ENCODE data around the gene LMX1A.

LMX1A gene

GRCh38 chr1:165265196-165265838 lies 91.2 kb downstream of the LMX1A start:
- DNase-seq (ENCODE audit: low read depth), result no peak

DNA sequence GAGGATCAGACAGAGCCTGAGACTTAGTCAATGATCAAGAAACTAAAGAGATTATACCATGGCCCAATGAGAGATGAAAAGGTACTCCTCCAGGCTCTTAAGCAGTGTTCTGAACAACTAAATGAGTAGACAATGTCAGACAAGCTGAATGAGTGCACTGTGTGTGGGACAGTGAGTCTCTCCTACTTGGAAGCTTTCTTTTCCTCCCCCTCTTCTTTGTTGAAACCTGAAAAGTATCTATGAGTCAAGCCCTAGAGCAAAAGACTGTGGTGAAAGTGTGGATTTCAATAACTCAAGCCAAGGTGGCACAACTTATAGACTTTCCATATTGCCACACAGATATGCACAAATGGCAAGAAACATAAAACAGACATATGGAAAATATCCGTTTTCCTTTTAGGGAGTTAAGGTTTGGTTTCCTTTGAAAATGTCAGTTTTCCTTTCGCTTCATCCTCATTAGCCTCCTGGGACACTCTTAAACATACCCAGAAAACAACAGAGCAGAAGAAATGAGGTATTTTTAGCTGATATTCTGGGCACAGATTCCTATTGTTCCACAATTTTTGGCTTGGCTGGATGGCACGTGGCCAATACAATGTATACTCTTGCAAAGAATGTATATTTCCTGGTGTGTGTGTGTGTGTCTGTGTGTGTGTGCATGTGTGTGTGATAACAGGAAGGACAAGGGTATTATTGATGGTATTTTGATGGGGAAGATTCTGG lies 96.6 kb downstream of the LMX1A start:
- DNase-seq (ENCODE audit: low read depth), result no peak

- no peak for DNase-seq (ENCODE audit: low read depth)
These were observed 97.3 kb downstream of the LMX1A start for GRCh38 chr1:165259236-165259635.

DNA sequence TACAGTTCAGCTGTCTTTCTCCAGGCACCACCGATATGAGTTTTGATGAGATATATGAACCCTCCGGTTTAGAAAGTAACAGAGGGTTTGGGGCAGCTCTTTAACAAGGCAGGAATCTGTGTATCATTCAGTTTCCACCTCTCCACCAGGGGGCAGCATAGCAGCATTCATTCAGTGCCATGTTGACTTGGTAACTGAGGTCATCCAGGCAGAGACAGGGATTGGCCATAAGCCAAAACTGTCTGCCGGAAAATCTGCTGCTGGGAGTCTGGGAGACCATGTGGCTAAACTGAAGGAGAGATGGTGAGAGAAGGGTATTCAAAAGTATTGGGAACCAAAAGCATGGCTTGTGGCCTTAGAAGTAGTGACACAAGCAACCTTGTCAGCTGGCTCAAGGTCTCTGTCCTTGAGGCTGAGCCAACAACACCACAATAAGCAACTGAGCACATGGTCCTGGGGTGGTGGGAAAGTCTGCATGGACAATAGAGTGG lies 98.5 kb downstream of the LMX1A start:
- peak; percentile 39 for DNase-seq (ENCODE audit: low read depth)

- no peak for DNase-seq (ENCODE audit: low read depth)
These were observed 101.5 kb downstream of the LMX1A start for GRCh38 chr1:165254896-165255625.

DNA sequence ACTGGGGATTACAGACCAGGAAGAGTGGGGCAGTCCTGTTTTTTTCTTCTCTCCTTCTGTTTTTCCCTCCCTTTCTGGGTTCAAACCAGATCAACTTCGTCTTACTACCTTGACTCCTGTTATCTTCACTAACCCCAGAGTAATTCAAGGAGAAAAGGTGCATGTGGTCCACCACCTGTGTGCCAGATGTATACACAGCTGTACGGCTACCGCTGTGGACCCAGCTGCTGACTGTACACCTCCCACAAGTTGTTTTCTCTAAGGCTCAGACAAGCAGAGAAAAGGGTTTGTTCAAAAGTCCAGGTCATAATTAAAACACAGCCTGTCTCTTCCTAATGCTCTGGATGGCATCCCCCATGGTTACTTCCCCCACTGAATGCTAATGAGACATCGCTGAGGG lies 102.1 kb downstream of the LMX1A start:
- no peak for DNase-seq (ENCODE audit: low read depth)

GRCh38 chr1:165253818-165254254 lies 102.7 kb downstream of the LMX1A start:
- no peak for DNase-seq (ENCODE audit: low read depth)

- DNase-seq (ENCODE audit: low read depth), result no peak
These were observed 107.4 kb downstream of the LMX1A start for GRCh38 chr1:165248969-165249571.

GRCh38 chr1:165241952-165242351 lies 114.6 kb downstream of the LMX1A start:
- no peak for DNase-seq (ENCODE audit: low read depth)

DNA sequence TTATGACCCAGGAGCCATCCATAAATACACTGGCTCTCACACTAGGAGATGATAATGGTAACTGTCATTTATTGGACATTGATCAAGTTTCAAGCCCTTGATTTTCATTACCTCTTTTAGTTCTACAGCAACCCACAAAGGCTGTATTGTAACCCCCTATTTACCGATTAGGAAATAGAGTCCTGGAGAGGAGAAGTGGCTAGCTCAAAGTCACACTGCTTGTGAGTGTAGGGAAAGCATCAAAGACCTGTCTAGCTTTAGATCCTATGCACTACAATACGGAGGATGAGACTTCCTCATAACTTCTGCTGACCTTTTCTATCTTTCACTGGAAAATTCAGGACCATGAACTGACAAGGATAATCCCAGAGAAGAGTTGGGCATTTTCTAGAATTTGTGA lies 115.2 kb downstream of the LMX1A start:
- no peak for DNase-seq (ENCODE audit: low read depth)

DNA sequence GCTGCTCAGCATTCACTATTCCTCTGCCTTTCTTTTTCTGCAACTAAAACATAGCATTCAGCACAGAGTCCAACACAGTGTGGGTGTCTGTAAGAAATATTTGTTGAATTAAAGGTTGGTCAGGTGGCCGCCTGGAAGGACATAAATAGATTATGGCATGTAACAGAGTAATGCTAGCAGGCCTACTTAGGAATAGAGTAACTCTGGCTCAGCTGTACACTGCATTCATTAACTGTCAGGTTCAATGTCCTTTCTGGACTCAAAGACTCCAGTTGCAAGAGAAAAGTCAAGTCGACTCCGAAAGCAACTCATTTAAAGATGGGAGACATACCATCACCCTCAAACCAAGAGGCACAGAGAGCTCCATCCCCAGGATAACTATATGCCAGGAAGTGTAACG lies 116.0 kb downstream of the LMX1A start:
- no peak for DNase-seq (ENCODE audit: low read depth)

DNA sequence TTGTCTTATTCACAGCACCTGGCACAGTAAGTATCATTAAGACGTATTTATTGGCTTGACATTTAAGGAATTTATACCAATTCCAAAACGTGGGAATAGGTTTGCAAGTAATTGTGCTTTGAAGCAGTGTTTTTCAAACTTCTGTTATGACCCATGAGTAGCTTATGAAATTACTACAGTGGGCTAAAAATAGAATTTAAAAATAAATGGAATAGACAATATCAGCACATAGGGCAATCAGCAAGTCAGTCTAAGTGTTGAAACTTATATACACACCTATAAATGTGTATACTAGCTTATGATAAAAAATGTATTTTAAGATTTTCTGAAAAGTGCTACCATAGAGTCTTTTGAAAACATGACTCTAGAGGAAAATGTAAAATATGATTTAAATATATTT lies 116.6 kb downstream of the LMX1A start:
- DNase-seq (ENCODE audit: low read depth), result no peak

- DNase-seq (ENCODE audit: low read depth), result no peak
These were observed 120.7 kb downstream of the LMX1A start for GRCh38 chr1:165235777-165236291.

GRCh38 chr1:165235155-165235776 lies 121.2 kb downstream of the LMX1A start:
- no peak for DNase-seq (ENCODE audit: low read depth)

- DNase-seq (ENCODE audit: low read depth), result no peak
These were observed 122.4 kb downstream of the LMX1A start for GRCh38 chr1:165234149-165234548.

GRCh38 chr1:165228676-165229075 lies 127.8 kb downstream of the LMX1A start:
- DNase-seq (ENCODE audit: low read depth), result peak; percentile 4

- no peak for DNase-seq (ENCODE audit: low read depth)
These were observed 128.3 kb downstream of the LMX1A start for GRCh38 chr1:165228111-165228655.

- no peak for DNase-seq (ENCODE audit: low read depth)
These were observed 130.2 kb downstream of the LMX1A start for GRCh38 chr1:165226326-165226725.

DNA sequence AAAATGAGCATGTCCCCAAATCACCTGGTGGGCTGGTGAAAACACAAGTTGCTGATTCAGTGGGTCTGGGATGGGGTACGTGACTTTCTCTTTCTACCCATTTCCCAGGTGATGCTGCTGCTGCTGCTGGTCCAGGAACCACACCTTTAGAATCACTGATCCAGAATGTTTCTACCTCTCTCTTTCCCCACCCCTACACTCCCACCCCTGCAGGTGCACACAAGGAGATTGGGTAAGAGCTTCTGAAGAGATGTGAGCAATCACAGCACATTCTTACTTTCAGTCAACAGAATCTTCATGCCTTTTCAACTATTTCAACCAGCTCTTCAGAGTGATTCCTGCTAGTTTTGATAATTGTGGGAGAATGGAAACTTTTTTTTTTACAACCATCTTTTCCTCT lies 130.9 kb downstream of the LMX1A start:
- no peak for DNase-seq (ENCODE audit: low read depth)

- DNase-seq (ENCODE audit: low read depth), result no peak
These were observed 131.5 kb downstream of the LMX1A start for GRCh38 chr1:165225062-165225461.

DNA sequence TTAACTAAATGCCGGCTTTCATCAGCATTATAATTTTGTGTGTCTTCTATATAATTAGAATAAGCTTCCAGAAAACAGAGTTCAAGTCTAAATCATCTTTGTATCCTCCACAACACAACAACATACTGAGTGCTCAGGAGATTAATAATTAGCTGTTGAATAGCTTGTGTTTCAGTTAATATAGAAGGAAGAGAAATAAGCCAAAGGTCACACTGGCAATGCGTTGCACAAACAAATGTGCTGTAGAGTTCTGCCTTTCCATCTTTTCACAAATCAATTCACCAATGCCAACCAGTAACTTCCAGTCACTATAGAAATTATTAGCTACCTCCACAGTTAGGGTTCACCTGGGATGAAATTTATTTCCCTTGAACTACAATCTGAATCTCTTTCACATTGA lies 132.0 kb downstream of the LMX1A start:
- no peak for DNase-seq (ENCODE audit: low read depth)

DNA sequence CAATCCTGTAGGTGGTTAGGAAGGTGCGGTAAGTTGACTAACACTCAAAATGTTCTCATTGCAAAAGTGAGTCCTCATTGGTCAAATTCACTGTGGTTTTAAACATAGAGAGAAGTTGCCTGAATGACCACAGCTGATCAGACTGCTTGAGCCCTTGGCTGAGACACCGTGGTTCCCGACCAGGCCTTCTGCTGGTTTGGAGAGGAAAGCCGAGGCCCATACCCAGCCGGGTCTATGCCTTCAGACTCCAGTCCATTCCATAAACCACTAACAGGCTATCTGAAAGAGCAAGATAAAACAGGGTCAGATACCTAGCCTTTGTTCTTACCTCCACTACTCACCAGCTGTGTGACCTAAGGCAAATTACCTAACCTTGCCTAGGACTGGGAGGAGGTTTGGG lies 133.9 kb downstream of the LMX1A start:
- no peak for DNase-seq (ENCODE audit: low read depth)
